GM19239 (cell line): ENCODE data around the gene CYB5D1.

ENCODE experiments used
- DNase-seq: peaks from one replicate; pipeline ENCODE4 v3.0.0; 2011; ENCODE audit warnings: low spot score; ENCODE audit not compliant: insufficient read length
- FAIRE-seq: peaks from 2 replicates; lab custom pipeline; 2011; peaks lifted over from hg19 to GRCh38; lab: Jason Lieb, UNC

The CYB5D1 gene

GRCh38 chr17:7910711-7911110 is 52.9 kb downstream of the CYB5D1 start:
- DNase-seq (no peak), FAIRE-seq (no peak)

GRCh38 chr17:7911116-7911515 is 53.3 kb downstream of the CYB5D1 start:
- FAIRE-seq, result no peak

More at GRCh38 chr17:7911116-7911515, 53.3 kb downstream of the CYB5D1 start:
- DNase-seq, result no peak
